HG02943 (cell line): ENCODE measurements around the gene SMARCB1.
A peak's percentile ranks its signal among the peaks of the same experiment; 100 is the strongest.

Source experiments
- ATAC-seq: cut with Tn5 transposase; IDR thresholded peaks from one replicate; pipeline ENCODE4 v1.9.1; 2021; ENCODE audit warnings: mild to moderate bottlenecking, low read depth, moderate library complexity; ENCODE audit not compliant: unreplicated experiment

Gene SMARCB1

GRCh38 chr22:23801238-23801821 lies 14.6 kb downstream of the SMARCB1 start:
- ATAC-seq: peak; percentile 3

GRCh38 chr22:23801886-23802377 lies 15.2 kb downstream of the SMARCB1 start:
- ATAC-seq: no peak

- ATAC-seq: no peak
These were observed 16.4 kb downstream of the SMARCB1 start for GRCh38 chr22:23803001-23803819.

GRCh38 chr22:23804781-23805291 lies 18.1 kb downstream of the SMARCB1 start:
- ATAC-seq: no peak

GRCh38 chr22:23806837-23807236 lies 20.1 kb downstream of the SMARCB1 start:
- no peak for ATAC-seq

GRCh38 chr22:23812378-23812777 lies 25.6 kb downstream of the SMARCB1 start:
- ATAC-seq: no peak

- ATAC-seq: no peak
These were observed 28.9 kb downstream of the SMARCB1 start for GRCh38 chr22:23815541-23816155.

GRCh38 chr22:23816156-23816976 lies 29.6 kb downstream of the SMARCB1 start:
- no peak for ATAC-seq

GRCh38 chr22:23817146-23817545 lies 30.4 kb downstream of the SMARCB1 start:
- ATAC-seq: no peak

- no peak for ATAC-seq
These were observed 31.8 kb downstream of the SMARCB1 start for GRCh38 chr22:23818541-23818940.

- no peak for ATAC-seq
These were observed 34.0 kb downstream of the SMARCB1 start for GRCh38 chr22:23820748-23821211.

- ATAC-seq: no peak
These were observed 35.4 kb downstream of the SMARCB1 start for GRCh38 chr22:23822101-23822671.

- ATAC-seq: no peak
These were observed 36.6 kb downstream of the SMARCB1 start for GRCh38 chr22:23823331-23823791.

GRCh38 chr22:23824476-23825245 lies 37.9 kb downstream of the SMARCB1 start:
- no peak for ATAC-seq

GRCh38 chr22:23825246-23825905 lies 38.6 kb downstream of the SMARCB1 start:
- ATAC-seq: no peak

- no peak for ATAC-seq
These were observed 40.0 kb downstream of the SMARCB1 start for GRCh38 chr22:23826510-23827350.

- ATAC-seq: no peak
These were observed 40.7 kb downstream of the SMARCB1 start for GRCh38 chr22:23827351-23827995.
